ENCODE measurements around the gene LRRC47. TPM values are rescaled to one million over a fixed set of nuclear protein-coding genes. Genes with fewer than 3 reads are reported as not detected.

Gene LRRC47
- total RNA-seq: 10 to 100 TPM; 30.1 to 30.7 TPM
- long read RNA-seq, donor 1, full-length matches to known transcripts: 34 of 37 reads
- long read RNA-seq, donor 1, partial matches to known transcripts: 2 of 37 reads
- long read RNA-seq, donor 1, other reads (novel, unspliced or antisense): 1 of 37 reads
- long read RNA-seq, donor 2, full-length matches to known transcripts: 8 of 17 reads
- long read RNA-seq, donor 2, partial matches to known transcripts: 6 of 17 reads
- long read RNA-seq, donor 2, other reads (novel, unspliced or antisense): 3 of 17 reads

- DNase-seq (ENCODE audit: low spot score): peak; percentile 99
- intact Hi-C loops (cut with DNase I): no loop called here
These were observed at the start of gene LRRC47 for GRCh38 chr1:3796215-3797061. Gene LRRC47 (minus strand): TSS chr1:3796498. CDS start chr1:3796476, 22 bp downstream.

GRCh38 chr1:3842912-3843311 is 46.6 kb upstream of the LRRC47 start:
- intact Hi-C loops (cut with DNase I): no loop called here

GRCh38 chr1:3841491-3841890 is 45.2 kb upstream of the LRRC47 start:
- intact Hi-C loops (cut with DNase I): no loop called here
- DNase-seq (ENCODE audit: low spot score): peak; percentile 61

More at GRCh38 chr1:3842912-3843311, 46.6 kb upstream of the LRRC47 start:
- DNase-seq (ENCODE audit: low spot score): no peak

GRCh38 chr1:3838788-3839187 is 42.5 kb upstream of the LRRC47 start:
- intact Hi-C loops (cut with DNase I): no loop called here
- no peak for DNase-seq (ENCODE audit: low spot score)

- intact Hi-C loops (cut with DNase I): no loop called here
- DNase-seq (ENCODE audit: low spot score): no peak
These were observed 41.4 kb upstream of the LRRC47 start for GRCh38 chr1:3837685-3838084.

GRCh38 chr1:3837200-3837599 is 40.9 kb upstream of the LRRC47 start:
- DNase-seq (ENCODE audit: low spot score): no peak
- intact Hi-C loops (cut with DNase I): no loop called here

GRCh38 chr1:3836421-3836820 is 40.1 kb upstream of the LRRC47 start:
- intact Hi-C loops (cut with DNase I): no loop called here
- DNase-seq (ENCODE audit: low spot score): no peak

- intact Hi-C loops (cut with DNase I): no loop called here
- no peak for DNase-seq (ENCODE audit: low spot score)
These were observed 38.4 kb upstream of the LRRC47 start for GRCh38 chr1:3834701-3835100.

- intact Hi-C loops (cut with DNase I): no loop called here
- DNase-seq (ENCODE audit: low spot score): no peak
These were observed 35.4 kb upstream of the LRRC47 start for GRCh38 chr1:3831689-3832088.

GRCh38 chr1:3828391-3828790 is 32.1 kb upstream of the LRRC47 start:
- intact Hi-C loops (cut with DNase I): no loop called here
- DNase-seq (ENCODE audit: low spot score): no peak

- intact Hi-C loops (cut with DNase I): no loop called here
- DNase-seq (ENCODE audit: low spot score): no peak
These were observed 31.6 kb upstream of the LRRC47 start for GRCh38 chr1:3827813-3828307.

GRCh38 chr1:3825356-3825755 is 29.1 kb upstream of the LRRC47 start:
- no peak for DNase-seq (ENCODE audit: low spot score)
- intact Hi-C loops (cut with DNase I): no loop called here

- no peak for DNase-seq (ENCODE audit: low spot score)
- intact Hi-C loops (cut with DNase I): no loop called here
These were observed 28.4 kb upstream of the LRRC47 start for GRCh38 chr1:3824650-3825049.

- DNase-seq (ENCODE audit: low spot score): no peak
- intact Hi-C loops (cut with DNase I): no loop called here
These were observed 26.1 kb upstream of the LRRC47 start for GRCh38 chr1:3822421-3822820.

GRCh38 chr1:3821908-3822307 is 25.6 kb upstream of the LRRC47 start:
- intact Hi-C loops (cut with DNase I): no loop called here
- DNase-seq (ENCODE audit: low spot score): no peak

GRCh38 chr1:3821447-3821846 is 25.1 kb upstream of the LRRC47 start:
- intact Hi-C loops (cut with DNase I): no loop called here
- DNase-seq (ENCODE audit: low spot score): no peak

GRCh38 chr1:3821004-3821403 is 24.7 kb upstream of the LRRC47 start:
- DNase-seq (ENCODE audit: low spot score): no peak
- intact Hi-C loops (cut with DNase I): no loop called here

GRCh38 chr1:3820316-3820715 is 24.0 kb upstream of the LRRC47 start:
- intact Hi-C loops (cut with DNase I): no loop called here
- peak; percentile 20 for DNase-seq (ENCODE audit: low spot score)

GRCh38 chr1:3819771-3820200 is 23.5 kb upstream of the LRRC47 start:
- intact Hi-C loops (cut with DNase I): no loop called here

GRCh38 chr1:3817821-3818597 is 21.7 kb upstream of the LRRC47 start:
- peak; percentile 75 for DNase-seq (ENCODE audit: low spot score)
- intact Hi-C loops (cut with DNase I): no loop called here

More at GRCh38 chr1:3819771-3820200, 23.5 kb upstream of the LRRC47 start:
- DNase-seq (ENCODE audit: low spot score): peak; percentile 17
